Measurements from ENCODE around the gene RBM43. TPM values are rescaled to one million over a fixed set of nuclear protein-coding genes. Genes with fewer than 3 reads are reported as not detected.

Gene RBM43
- total and polyA plus RNA-seq, 2 donors (not counting 1 experiment from before 2014, with no cell fraction given): 12.4 to 13.8 TPM

GRCh38 chr2:151217343-151217742, 44.3 kb downstream of the RBM43 start:
- Histone ChIP-seq H3K4me2 (ENCODE audit: extremely low read depth, insufficient read depth, low read length) (no peak overlapping the region), H3K4me1 (ENCODE audit: control insufficient read depth, extremely low read depth, insufficient read depth, low read length) (no peaks in the 10 kb centered on the region), H3K79me2 (ENCODE audit: control insufficient read depth, insufficient read depth, low read length) (no peaks in the 10 kb centered on the region), H3K27me3 (ENCODE audit: control insufficient read depth, insufficient read depth, low read length) (no peaks in the 10 kb centered on the region), H2AFZ (ENCODE audit: low read length) (no peak overlapping the region), H3K9me3 (ENCODE audit: control insufficient read depth, insufficient read depth, low read depth, low read length) (no peaks in the 10 kb centered on the region), H3K27ac (ENCODE audit: insufficient read depth, low read length) (no peak overlapping the region), H4K20me1 (ENCODE audit: control insufficient read depth, extremely low read depth, insufficient read depth, low read length) (no peaks in the 10 kb centered on the region), H3K36me3 (ENCODE audit: control insufficient read depth, insufficient read depth, low read length) (no peaks in the 10 kb centered on the region), H3K9ac (ENCODE audit: insufficient read depth, low read length) (no peak overlapping the region), H3K4me3 (replicated peaks in 1 of 4; ENCODE audit: control extremely low read depth in 1 of 4, insufficient read depth in 1 of 4, low read depth in 3 of 4, low read length in 4 of 4) (no peak overlapping the region)
- DNase-seq (ENCODE audit: low read depth in 2 of 2): no peak
- no peak for TF ChIP-seq CTCF (conservative IDR thresholded peaks at IDR 0.05 in 1 of 2, IDR thresholded peaks at IDR 0.05 in 1 of 2; ENCODE audit: low read depth in 1 of 2, low read length in 2 of 2)
- no peak for TF ChIP-seq EZH2 (IDR thresholded peaks at IDR 0.05; ENCODE audit: low read length, missing control alignments)

- TF ChIP-seq EZH2 (IDR thresholded peaks at IDR 0.05; ENCODE audit: low read length, missing control alignments) (no peak), CTCF (conservative IDR thresholded peaks at IDR 0.05 in 1 of 2, IDR thresholded peaks at IDR 0.05 in 1 of 2; ENCODE audit: low read depth in 1 of 2, low read length in 2 of 2) (no peak)
- no peak overlapping the region for H3K4me2 ChIP-seq (ENCODE audit: extremely low read depth, insufficient read depth, low read length)
- H3K9ac ChIP-seq (ENCODE audit: insufficient read depth, low read length): no peak overlapping the region
- H3K4me3 ChIP-seq (replicated peaks in 1 of 4; ENCODE audit: control extremely low read depth in 1 of 4, insufficient read depth in 1 of 4, low read depth in 3 of 4, low read length in 4 of 4): no peak overlapping the region
- H3K4me1 ChIP-seq (ENCODE audit: control insufficient read depth, extremely low read depth, insufficient read depth, low read length): no peaks in the 10 kb centered on the region
- H3K27ac ChIP-seq (ENCODE audit: insufficient read depth, low read length): no peak overlapping the region
- no peaks in the 10 kb centered on the region for H3K36me3 ChIP-seq (ENCODE audit: control insufficient read depth, insufficient read depth, low read length)
- no peak overlapping the region for H2AFZ ChIP-seq (ENCODE audit: low read length)
- no peaks in the 10 kb centered on the region for H3K27me3 ChIP-seq (ENCODE audit: control insufficient read depth, insufficient read depth, low read length)
- H3K9me3 ChIP-seq (ENCODE audit: control insufficient read depth, insufficient read depth, low read depth, low read length): no peaks in the 10 kb centered on the region
- H3K79me2 ChIP-seq (ENCODE audit: control insufficient read depth, insufficient read depth, low read length): no peaks in the 10 kb centered on the region
- DNase-seq (ENCODE audit: low read depth in 2 of 2): no peak
- H4K20me1 ChIP-seq (ENCODE audit: control insufficient read depth, extremely low read depth, insufficient read depth, low read length): no peaks in the 10 kb centered on the region
These were observed 54.6 kb downstream of the RBM43 start for GRCh38 chr2:151207100-151207499.

GRCh38 chr2:151206446-151206968, 55.2 kb downstream of the RBM43 start:
- H3K4me3 ChIP-seq (replicated peaks in 1 of 4; ENCODE audit: control extremely low read depth in 1 of 4, insufficient read depth in 1 of 4, low read depth in 3 of 4, low read length in 4 of 4): no peak overlapping the region
- no peaks in the 10 kb centered on the region for H3K4me1 ChIP-seq (ENCODE audit: control insufficient read depth, extremely low read depth, insufficient read depth, low read length)
- no peak overlapping the region for H2AFZ ChIP-seq (ENCODE audit: low read length)
- no peak overlapping the region for H3K9ac ChIP-seq (ENCODE audit: insufficient read depth, low read length)
- H3K9me3 ChIP-seq (ENCODE audit: control insufficient read depth, insufficient read depth, low read depth, low read length): no peaks in the 10 kb centered on the region
- no peaks in the 10 kb centered on the region for H3K36me3 ChIP-seq (ENCODE audit: control insufficient read depth, insufficient read depth, low read length)
- H3K4me2 ChIP-seq (ENCODE audit: extremely low read depth, insufficient read depth, low read length): no peak overlapping the region
- H4K20me1 ChIP-seq (ENCODE audit: control insufficient read depth, extremely low read depth, insufficient read depth, low read length): no peaks in the 10 kb centered on the region
- no peak for DNase-seq (ENCODE audit: low read depth in 2 of 2)
- H3K27me3 ChIP-seq (ENCODE audit: control insufficient read depth, insufficient read depth, low read length): no peaks in the 10 kb centered on the region
- TF ChIP-seq EZH2 (IDR thresholded peaks at IDR 0.05; ENCODE audit: low read length, missing control alignments) (no peak), CTCF (conservative IDR thresholded peaks at IDR 0.05 in 1 of 2, IDR thresholded peaks at IDR 0.05 in 1 of 2; ENCODE audit: low read depth in 1 of 2, low read length in 2 of 2) (no peak)
- H3K79me2 ChIP-seq (ENCODE audit: control insufficient read depth, insufficient read depth, low read length): no peaks in the 10 kb centered on the region
- H3K27ac ChIP-seq (ENCODE audit: insufficient read depth, low read length): no peak overlapping the region
